Activated CD8-positive, alpha-beta memory T cell treated with anti-CD3 and anti-CD28 coated beads for 48 hours (primary cell): ENCODE results near the gene KIF22.
"Not testable (repeated sequence)": the region's sequence is repeated elsewhere in the genome, so short reads cannot be mapped to it uniquely, and the experiment has no call there.

ENCODE experiments used
- DNase-seq, 3 experiments: peaks; one replicate each; pipeline ENCODE4 v3.0.0-alpha.2; 2020; ENCODE audit warnings: low read depth in 2 of 3, low spot score in 2 of 3

The KIF22 gene

DNA sequence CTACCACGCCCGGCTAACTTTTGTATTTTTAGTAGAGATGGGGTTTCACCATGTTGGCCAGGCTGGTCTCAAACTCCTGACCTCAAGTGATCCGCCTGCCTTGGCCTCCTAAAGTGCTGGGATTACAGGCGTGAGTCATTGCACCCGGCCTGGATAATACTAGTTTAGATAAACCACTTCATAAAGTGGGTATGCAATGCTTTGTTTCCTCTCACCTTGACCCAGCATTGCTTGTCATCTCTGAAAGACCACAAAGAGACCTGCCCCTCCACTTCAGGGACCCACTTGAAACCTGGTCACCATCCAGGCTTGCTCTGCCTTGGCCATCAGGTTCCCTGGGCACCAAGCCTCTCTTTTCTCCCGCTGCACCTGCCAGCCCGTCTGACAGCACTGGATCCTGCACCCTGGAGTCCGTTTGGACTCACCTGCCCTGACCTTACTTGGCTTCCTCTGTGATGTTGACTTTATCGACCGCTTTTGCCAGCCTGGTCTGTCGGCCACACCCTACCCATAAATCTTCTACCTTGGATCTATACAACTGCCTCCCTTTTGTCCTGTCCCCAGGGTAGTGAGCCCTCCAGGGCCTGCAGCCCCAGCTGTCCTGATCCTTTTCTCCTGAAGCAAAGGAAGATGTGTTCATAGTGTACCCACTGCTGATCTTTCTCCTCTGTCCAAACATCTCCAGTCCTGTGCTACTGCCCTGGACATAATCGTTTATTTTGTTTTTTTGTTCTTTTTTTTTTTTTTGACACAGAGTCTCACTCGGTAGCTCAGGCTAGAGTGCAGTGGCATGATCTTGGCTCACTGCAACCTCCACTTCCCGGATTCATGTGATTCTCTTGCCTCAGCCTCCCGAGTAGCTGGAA lies 25.2 kb upstream of the KIF22 start:
- DNase-seq: no peak

DNA sequence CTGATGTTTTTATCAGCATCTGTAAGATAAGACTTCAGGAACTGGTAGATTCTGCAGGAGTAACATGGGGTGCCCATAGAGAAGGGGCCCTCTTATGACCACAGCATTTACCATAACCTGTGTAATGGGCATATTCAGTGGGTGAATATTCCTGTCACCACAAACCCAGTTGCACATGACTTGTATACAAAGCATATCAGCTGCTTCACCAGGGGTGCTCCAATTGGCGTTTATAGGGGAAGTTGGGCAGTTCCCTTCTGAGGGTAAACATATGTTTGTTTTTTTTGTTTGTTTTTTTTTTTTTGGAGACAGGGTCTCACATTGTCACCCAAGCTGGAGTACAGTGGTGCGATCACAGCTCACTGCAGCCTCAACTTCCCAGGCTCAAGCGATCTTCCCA lies 24.0 kb upstream of the KIF22 start:
- no peak for DNase-seq

GRCh38 chr16:29767062-29767461 lies 23.5 kb upstream of the KIF22 start:
- no peak for DNase-seq

DNA sequence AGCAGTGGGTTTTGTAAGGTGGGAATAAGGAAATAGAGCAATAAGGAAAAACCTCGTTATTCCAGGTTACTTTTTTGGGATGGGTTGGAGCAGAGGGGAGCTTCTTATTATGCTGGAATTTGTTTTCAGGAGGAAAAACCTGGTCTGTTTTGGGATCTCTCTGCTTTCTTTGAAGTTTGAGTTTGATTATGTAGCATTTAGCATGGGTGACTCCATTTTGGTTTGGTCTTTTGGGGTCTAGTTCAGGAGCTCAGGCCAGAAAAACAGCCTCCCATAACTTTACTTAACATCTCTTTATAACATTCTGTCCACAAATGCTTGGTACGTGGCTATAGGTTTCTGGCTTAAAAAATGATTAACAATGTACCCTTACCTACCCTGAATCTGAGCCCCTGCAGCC lies 21.0 kb upstream of the KIF22 start:
- DNase-seq: no peak

DNA sequence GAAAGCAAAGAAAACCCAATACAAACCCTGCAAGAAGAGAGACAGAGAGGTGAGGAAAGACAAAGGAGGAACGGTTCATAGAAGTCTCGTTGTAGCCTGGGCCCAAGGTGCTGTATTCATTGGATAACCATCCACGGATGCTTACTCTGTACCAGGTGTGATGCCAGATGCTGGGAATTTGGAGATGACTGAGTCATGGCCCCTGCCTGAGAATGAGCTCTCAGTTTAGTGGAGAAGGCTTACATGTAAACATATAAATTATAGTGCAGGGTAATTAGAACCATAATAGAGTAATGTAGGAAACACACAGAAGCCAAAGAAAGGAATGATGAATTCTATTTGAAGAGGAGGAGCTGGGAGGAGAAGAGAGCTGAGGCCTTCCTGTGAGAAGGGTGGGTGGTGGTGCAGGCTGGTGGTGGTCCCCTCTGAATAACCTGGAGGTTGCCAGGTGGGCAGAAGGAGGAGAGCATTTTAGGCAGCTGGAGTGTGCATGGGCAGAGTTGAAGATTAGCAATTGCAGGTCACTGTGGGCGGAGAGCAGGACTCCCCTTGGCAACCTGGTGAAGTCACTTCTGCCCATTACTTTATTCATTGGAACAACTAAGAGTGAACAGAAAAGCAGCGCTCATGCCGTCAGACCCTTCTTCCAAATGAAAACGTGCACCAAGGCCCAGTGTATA lies 20.2 kb upstream of the KIF22 start:
- DNase-seq: no peak

- DNase-seq: not testable (repeated sequence)
Measured at GRCh38 chr16:29772330-29772729, 18.2 kb upstream of the KIF22 start.

DNA sequence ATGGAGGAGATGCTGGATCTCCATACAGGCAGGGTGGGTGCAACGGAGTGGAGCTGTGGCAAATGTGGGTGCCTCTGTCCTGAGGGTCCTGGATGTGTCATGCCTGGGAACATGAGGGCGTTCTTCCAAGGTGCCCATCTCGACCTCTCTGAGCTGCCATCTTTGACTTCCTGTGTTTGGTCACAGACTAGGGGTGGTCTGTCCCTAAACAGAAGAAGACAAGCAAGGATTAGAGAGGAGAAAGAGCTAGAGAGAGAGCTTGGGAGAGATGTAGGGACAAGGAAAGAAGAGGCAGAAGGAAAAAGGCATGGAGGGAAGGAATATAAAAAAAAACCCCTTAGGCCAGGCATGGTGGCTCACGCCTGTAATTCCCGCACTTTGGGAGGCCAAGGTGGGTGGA lies 15.8 kb upstream of the KIF22 start:
- no peak for DNase-seq

- no peak for DNase-seq
Measured at GRCh38 chr16:29775742-29776408, 14.7 kb upstream of the KIF22 start.

- DNase-seq: no peak
Measured at GRCh38 chr16:29777576-29778350, 12.8 kb upstream of the KIF22 start, which contains the start of gene ZG16. Gene ZG16 (plus strand): TSS chr16:29778256. CDS start chr16:29779267, 1,011 bp downstream.

DNA sequence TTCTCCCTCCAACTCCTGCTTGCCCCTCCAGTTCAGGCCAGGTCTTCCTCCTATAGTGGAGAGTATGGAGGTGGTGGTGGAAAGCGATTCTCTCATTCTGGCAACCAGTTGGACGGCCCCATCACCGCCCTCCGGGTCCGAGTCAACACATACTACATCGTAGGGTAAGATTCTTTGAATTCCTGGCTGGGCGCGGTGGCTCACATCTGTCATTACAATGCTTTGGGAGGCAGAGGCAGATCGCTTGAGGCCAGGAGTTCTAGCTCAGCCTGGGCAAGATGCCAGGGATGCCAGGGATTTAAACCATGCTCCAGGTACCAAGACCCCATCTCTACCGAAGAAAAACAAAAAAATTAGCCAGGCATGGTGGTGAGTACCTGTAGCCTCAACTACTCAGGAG lies 11.1 kb upstream of the KIF22 start:
- DNase-seq: no peak

DNA sequence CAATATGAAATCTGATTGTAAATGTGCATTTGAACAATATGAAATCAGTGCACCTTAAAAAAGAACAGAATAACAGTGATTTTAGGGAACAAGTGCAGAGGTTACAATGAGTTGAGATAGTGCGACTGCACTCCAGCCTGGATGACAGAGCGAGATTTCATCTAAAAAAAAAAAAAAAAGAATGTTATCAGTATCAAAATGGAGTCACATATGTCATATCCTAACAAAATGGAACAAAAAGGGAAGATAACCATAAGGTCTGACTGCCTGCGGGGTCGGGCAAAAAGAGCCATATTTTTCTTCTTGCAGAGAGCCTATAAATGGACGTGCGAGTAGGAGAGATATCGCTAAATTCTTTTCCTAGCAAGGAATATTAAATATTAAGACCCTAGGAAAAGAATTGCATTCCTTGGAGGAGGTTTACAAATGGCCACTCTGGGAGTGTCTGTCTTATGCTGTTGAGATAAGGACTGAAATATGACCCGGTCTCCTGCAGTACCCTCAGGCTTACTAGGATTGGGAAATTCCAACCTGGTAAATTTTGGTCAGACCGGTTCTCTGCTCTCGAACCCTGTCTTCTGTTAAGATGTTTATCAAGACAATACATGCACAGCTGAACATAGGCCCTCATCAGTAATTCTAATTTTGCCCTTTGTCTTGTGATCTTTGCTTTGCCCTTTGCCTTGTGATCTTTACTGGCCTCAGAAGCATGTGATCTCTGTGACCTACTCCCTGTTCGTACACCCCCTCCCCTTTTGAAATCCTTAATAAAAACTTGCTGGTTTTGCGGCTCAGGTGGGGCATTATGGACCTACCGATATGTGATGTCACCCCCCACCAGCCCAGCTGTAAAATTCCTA lies 7.2 kb upstream of the KIF22 start:
- not testable (repeated sequence) for DNase-seq

GRCh38 chr16:29784157-29784556 lies 6.4 kb upstream of the KIF22 start:
- no peak for DNase-seq

- DNase-seq: peak; percentile 45 to 63 (median 48)
Measured at GRCh38 chr16:29784901-29785500, 5.5 kb upstream of the KIF22 start.

DNA sequence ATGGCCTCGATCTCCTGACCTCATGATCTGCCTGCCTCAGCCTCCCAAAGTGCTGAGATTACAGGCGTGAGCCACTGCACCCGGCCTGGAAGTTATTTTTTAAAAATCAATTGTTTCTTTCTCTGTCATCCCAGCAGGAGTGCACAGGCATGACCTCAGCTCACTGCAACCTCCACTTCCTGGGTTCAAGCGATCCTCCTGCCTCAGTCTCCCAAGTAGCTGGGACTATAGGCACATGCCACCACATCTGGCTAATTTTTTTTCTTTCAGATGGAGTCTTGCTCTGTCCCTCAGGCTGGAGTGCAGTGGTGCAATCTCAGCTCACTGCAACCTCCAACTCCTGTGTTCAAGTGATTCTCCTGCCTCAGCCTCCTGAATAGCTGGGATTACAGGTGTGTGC lies 3.4 kb upstream of the KIF22 start:
- not testable (repeated sequence) for DNase-seq

GRCh38 chr16:29789775-29790182 lies 772 bp upstream of the KIF22 start:
- peak in 1 of 3 experiments; percentile 8 for DNase-seq

- no peak for DNase-seq
Measured at GRCh38 chr16:29790949-29791844, 646 bp downstream of the KIF22 start.

- no peak for DNase-seq
Measured at GRCh38 chr16:29791845-29792807, 1.6 kb downstream of the KIF22 start.

DNA sequence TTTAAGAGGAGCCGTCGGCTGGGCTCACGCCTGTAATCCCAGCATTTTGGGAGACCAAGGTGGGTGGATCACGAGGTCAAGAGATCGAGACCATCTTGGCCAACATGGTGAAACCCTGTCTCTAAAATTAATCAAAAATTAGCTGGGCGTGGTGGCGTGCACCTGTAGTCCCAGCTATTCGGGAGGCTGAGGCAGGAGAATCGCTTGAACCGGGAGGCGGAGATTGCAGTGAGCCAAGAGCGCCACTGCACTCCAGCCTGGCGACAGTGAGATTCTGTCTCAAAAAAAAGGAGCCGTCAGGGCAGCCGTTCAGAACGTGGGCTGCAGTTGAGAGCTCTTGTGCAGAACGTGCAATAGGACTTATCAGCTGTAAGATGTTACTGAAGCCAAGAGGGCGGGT lies 2.6 kb downstream of the KIF22 start:
- DNase-seq: not testable (repeated sequence)
